ENCODE measurements around the gene MYADML2. TPM values are rescaled to one million over a fixed set of nuclear protein-coding genes. Genes with fewer than 3 reads are reported as not detected.
"Not testable (repeated sequence)": the region's sequence is repeated elsewhere in the genome, so short reads cannot be mapped to it uniquely, and the experiment has no call there.

The MYADML2 gene
- total and polyA plus RNA-seq, 9 donors, result 11.3 to 24.1 (median 21.5) TPM

- peak; percentile 81 for DNase-seq
Observed at GRCh38 chr17:81923302-81924260, 23.5 kb downstream of the MYADML2 start.

GRCh38 chr17:81922566-81923301 is 24.3 kb downstream of the MYADML2 start:
- no peak for DNase-seq
- Histone ChIP-seq H3K27me3 (ENCODE audit: control insufficient read depth, insufficient read depth, low read length) (no peaks in the 10 kb centered on the region), H3K9me3 (replicated peaks; ENCODE audit: control insufficient read depth, low read depth, low read length) (no peaks in the 10 kb centered on the region), H3K27ac (ENCODE audit: low read length) (peak overlapping the region; percentile 69), H3K36me3 (ENCODE audit: control insufficient read depth, insufficient read depth, low read length) (peaks cover 36% of the 10 kb centered on the region), H3K4me3 (ENCODE audit: low read length) (peak overlapping the region; percentile 19), H3K4me1 (ENCODE audit: control insufficient read depth, insufficient read depth, low read length) (peaks cover 44% of the 10 kb centered on the region)
- WGBS (ENCODE audit: insufficient coverage), result 90% methylated on average over 49 of the region's 58 CpGs

More at GRCh38 chr17:81923302-81924260, 23.5 kb downstream of the MYADML2 start:
- Histone ChIP-seq H3K4me1 (ENCODE audit: control insufficient read depth, insufficient read depth, low read length) (peaks cover 46% of the 10 kb centered on the region), H3K9me3 (replicated peaks; ENCODE audit: control insufficient read depth, low read depth, low read length) (no peaks in the 10 kb centered on the region), H3K36me3 (ENCODE audit: control insufficient read depth, insufficient read depth, low read length) (peaks cover 36% of the 10 kb centered on the region), H3K27ac (ENCODE audit: low read length) (peak overlapping the region; percentile 69), H3K27me3 (ENCODE audit: control insufficient read depth, insufficient read depth, low read length) (peaks cover 5% of the 10 kb centered on the region), H3K4me3 (ENCODE audit: low read length) (peak overlapping the region; percentile 19)
- WGBS (ENCODE audit: insufficient coverage), result 14% methylated on average over 24 of the region's 32 CpGs

GRCh38 chr17:81921996-81922565 is 25.0 kb downstream of the MYADML2 start:
- Histone ChIP-seq H3K36me3 (ENCODE audit: control insufficient read depth, insufficient read depth, low read length) (peaks cover 36% of the 10 kb centered on the region), H3K4me3 (ENCODE audit: low read length) (no peak overlapping the region), H3K27me3 (ENCODE audit: control insufficient read depth, insufficient read depth, low read length) (no peaks in the 10 kb centered on the region), H3K27ac (ENCODE audit: low read length) (no peak overlapping the region), H3K4me1 (ENCODE audit: control insufficient read depth, insufficient read depth, low read length) (peaks cover 49% of the 10 kb centered on the region), H3K9me3 (replicated peaks; ENCODE audit: control insufficient read depth, low read depth, low read length) (no peaks in the 10 kb centered on the region)
- WGBS (ENCODE audit: insufficient coverage), result 93% methylated on average over 16 of the region's 23 CpGs
- DNase-seq, result no peak

GRCh38 chr17:81921537-81921862 is 25.5 kb downstream of the MYADML2 start:
- Histone ChIP-seq H3K4me3 (ENCODE audit: low read length) (no peak overlapping the region), H3K4me1 (ENCODE audit: control insufficient read depth, insufficient read depth, low read length) (peaks cover 53% of the 10 kb centered on the region), H3K9me3 (replicated peaks; ENCODE audit: control insufficient read depth, low read depth, low read length) (no peaks in the 10 kb centered on the region), H3K36me3 (ENCODE audit: control insufficient read depth, insufficient read depth, low read length) (peaks cover 41% of the 10 kb centered on the region), H3K27me3 (ENCODE audit: control insufficient read depth, insufficient read depth, low read length) (no peaks in the 10 kb centered on the region), H3K27ac (ENCODE audit: low read length) (no peak overlapping the region)
- DNase-seq, result no peak
- no CpG with 5 or more reads among the region's 3 CpGs for WGBS (ENCODE audit: insufficient coverage)

GRCh38 chr17:81920612-81921536 is 26.2 kb downstream of the MYADML2 start:
- DNase-seq, result no peak
- 83% methylated on average over 17 of the region's 33 CpGs for WGBS (ENCODE audit: insufficient coverage)
- Histone ChIP-seq H3K9me3 (replicated peaks; ENCODE audit: control insufficient read depth, low read depth, low read length) (no peaks in the 10 kb centered on the region), H3K27me3 (ENCODE audit: control insufficient read depth, insufficient read depth, low read length) (no peaks in the 10 kb centered on the region), H3K27ac (ENCODE audit: low read length) (no peak overlapping the region), H3K4me3 (ENCODE audit: low read length) (no peak overlapping the region), H3K4me1 (ENCODE audit: control insufficient read depth, insufficient read depth, low read length) (peaks cover 47% of the 10 kb centered on the region), H3K36me3 (ENCODE audit: control insufficient read depth, insufficient read depth, low read length) (peaks cover 44% of the 10 kb centered on the region)

GRCh38 chr17:81918832-81919545 is 28.0 kb downstream of the MYADML2 start:
- H3K4me3 ChIP-seq (ENCODE audit: low read length), result no peak overlapping the region
- peaks cover 62% of the 10 kb centered on the region for H3K36me3 ChIP-seq (ENCODE audit: control insufficient read depth, insufficient read depth, low read length)
- H3K27me3 ChIP-seq (ENCODE audit: control insufficient read depth, insufficient read depth, low read length), result no peaks in the 10 kb centered on the region
- H3K27ac ChIP-seq (ENCODE audit: low read length), result no peak overlapping the region
- no peaks in the 10 kb centered on the region for H3K9me3 ChIP-seq (replicated peaks; ENCODE audit: control insufficient read depth, low read depth, low read length)
- WGBS (ENCODE audit: insufficient coverage), result 86% methylated on average over 10 of the region's 15 CpGs
- DNase-seq, result no peak
- peaks cover 31% of the 10 kb centered on the region for H3K4me1 ChIP-seq (ENCODE audit: control insufficient read depth, insufficient read depth, low read length)

- Histone ChIP-seq H3K27ac (ENCODE audit: low read length) (peak overlapping the region; percentile 7), H3K4me3 (ENCODE audit: low read length) (peak overlapping the region; percentile 47), H3K4me1 (ENCODE audit: control insufficient read depth, insufficient read depth, low read length) (peaks cover 24% of the 10 kb centered on the region), H3K36me3 (ENCODE audit: control insufficient read depth, insufficient read depth, low read length) (peaks cover 69% of the 10 kb centered on the region)
- 24% methylated on average over 8 of the region's 9 CpGs for WGBS (ENCODE audit: insufficient coverage)
- not testable (repeated sequence) for H3K9me3 ChIP-seq (replicated peaks; ENCODE audit: control insufficient read depth, low read depth, low read length); H3K27me3 ChIP-seq (ENCODE audit: control insufficient read depth, insufficient read depth, low read length); DNase-seq
Observed at GRCh38 chr17:81918333-81918669, 28.7 kb downstream of the MYADML2 start.

- peak within 1 kb of the TSS; percentile 7 for H3K27ac ChIP-seq (ENCODE audit: low read length)
- H3K4me1 ChIP-seq (ENCODE audit: control insufficient read depth, insufficient read depth, low read length), result peaks cover 19% of the 10 kb centered on the region
- WGBS (ENCODE audit: insufficient coverage), result under 1% methylated on average over 85 of the region's 94 CpGs
- no peaks in the 10 kb centered on the region for H3K27me3 ChIP-seq (ENCODE audit: control insufficient read depth, insufficient read depth, low read length)
- H3K9me3 ChIP-seq (replicated peaks; ENCODE audit: control insufficient read depth, low read depth, low read length), result no peaks in the 10 kb centered on the region
- peaks cover 72% of the 10 kb centered on the region for H3K36me3 ChIP-seq (ENCODE audit: control insufficient read depth, insufficient read depth, low read length)
- DNase-seq, result peak; percentile 86
- peak within 1 kb of the TSS; percentile 47 for H3K4me3 ChIP-seq (ENCODE audit: low read length)
Observed at GRCh38 chr17:81917565-81918332, 29.3 kb downstream of the MYADML2 start, which contains the start of gene SIRT7. TSS of gene SIRT7 (minus strand) at chr17:81918176. CDS start at chr17:81918131, 45 bp downstream.

Data from muscle of leg (tissue), 11 donors.